GM18858 (cell line): ENCODE results near the gene NGRN.
"Not testable (repeated sequence)": the region's sequence is repeated elsewhere in the genome, so short reads cannot be mapped to it uniquely, and the experiment has no call there.

Experiments used
- ATAC-seq: cut with Tn5 transposase; IDR thresholded peaks from one replicate; pipeline ENCODE4 v1.9.1; 2021; ENCODE audit not compliant: unreplicated experiment

NGRN gene

GRCh38 chr15:90233387-90234095 lies 31.9 kb upstream of the NGRN start, which contains the start of gene CIB1:
CIB1 (minus strand) TSS chr15:90233941; CDS start chr15:90233885, 56 bp downstream.
- peak; percentile 77 for ATAC-seq

- peak; percentile 56 for ATAC-seq
Measured at GRCh38 chr15:90234096-90234988, 31.1 kb upstream of the NGRN start, which contains the start of gene GDPGP1. GDPGP1 (plus strand) TSS chr15:90234209; CDS start chr15:90240909, 6,700 bp downstream.

DNA sequence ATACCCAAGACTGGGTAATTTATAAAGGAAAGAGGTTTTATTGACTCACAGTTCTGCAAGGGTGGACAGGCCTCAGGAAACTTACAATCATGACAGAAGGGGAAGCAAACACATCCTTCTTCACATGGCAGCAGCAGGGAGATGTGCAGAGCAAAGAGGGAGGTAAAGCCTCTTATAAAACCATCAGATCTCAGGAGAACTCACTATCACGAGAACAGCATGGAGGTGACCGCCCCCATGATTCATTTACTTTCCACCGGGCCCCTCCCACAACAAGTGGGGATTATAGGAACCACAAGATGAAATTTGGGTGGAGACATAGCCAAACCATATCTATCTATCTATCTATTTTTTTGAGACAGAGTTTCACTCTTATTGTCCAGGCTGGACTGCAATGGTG lies 26.1 kb upstream of the NGRN start:
- ATAC-seq: no peak

DNA sequence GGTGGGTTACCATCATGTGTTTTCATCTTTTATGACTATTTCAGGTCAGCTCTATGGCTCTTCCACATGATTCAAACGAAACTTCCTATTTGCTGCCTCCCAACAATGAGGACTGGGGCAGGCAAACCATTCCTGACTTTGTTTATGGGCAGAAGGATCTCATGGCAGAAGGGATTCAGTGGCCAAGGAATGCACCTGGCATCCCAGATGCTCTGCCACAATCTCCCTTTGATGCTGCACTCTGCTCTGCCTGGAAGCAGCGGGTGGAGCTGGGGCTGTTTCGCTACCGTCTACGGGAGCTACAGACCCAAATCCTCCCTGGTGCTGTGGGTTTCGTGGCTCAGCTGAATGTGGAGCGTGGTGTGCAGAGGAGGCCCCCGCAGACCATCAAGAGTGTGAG lies 24.6 kb upstream of the NGRN start:
- no peak for ATAC-seq

DNA sequence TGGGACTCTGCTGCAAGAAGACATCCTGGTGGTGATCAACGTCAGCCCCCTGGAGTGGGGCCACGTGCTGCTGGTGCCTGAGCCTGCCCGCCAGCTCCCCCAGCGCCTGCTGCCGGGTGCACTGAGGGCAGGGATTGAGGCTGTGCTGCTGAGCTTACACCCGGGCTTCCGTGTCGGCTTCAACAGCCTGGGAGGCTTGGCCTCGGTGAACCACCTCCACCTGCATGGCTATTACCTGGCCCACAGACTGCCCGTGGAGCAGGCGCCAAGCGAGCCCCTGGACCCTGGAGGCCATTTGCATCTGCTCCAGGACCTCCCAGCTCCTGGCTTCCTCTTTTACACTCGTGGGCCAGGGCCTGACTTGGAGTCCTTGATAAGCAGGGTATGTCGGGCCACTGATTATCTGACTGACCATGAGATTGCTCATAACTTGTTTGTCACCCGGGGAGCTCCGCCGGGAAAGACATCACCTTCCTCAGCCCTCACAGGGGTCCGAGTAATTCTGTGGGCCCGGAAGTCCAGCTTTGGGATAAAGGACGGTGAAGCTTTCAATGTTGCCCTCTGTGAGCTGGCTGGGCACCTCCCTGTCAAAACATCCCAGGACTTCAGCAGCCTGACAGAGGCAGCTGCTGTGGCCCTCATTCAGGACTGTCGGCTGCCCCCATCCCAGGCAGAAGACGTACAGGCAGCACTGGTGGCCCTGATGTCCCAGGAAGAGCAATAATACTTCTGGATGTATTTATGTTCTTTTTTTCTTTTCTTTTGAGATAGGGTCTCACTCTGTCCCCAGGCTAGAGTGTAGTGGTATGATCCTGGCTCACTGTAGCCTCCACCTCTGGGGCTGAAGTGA lies 23.9 kb upstream of the NGRN start:
- ATAC-seq: no peak

- no peak for ATAC-seq
Measured at GRCh38 chr15:90243943-90244639, 21.4 kb upstream of the NGRN start.

DNA sequence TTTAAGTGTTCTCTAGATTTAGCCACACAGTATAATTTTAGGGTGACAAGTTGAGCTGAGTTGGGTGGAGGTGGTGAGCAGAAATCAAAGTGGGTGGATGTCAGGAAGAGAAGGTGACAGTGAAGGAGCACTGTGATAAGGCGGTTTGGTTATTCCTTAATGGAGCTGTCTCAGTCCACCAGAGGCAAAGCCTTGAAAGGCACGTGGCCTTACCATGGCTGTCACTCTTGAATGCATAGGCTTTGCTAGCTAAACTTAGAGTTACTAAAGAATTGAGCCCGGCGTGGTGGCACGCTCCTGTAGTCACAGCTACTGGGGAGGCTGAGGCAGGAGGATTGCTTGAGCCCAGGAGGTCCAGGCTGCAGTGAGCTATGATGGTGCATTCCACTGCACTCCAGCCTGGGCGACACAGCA lies 16.7 kb upstream of the NGRN start:
- no peak for ATAC-seq

DNA sequence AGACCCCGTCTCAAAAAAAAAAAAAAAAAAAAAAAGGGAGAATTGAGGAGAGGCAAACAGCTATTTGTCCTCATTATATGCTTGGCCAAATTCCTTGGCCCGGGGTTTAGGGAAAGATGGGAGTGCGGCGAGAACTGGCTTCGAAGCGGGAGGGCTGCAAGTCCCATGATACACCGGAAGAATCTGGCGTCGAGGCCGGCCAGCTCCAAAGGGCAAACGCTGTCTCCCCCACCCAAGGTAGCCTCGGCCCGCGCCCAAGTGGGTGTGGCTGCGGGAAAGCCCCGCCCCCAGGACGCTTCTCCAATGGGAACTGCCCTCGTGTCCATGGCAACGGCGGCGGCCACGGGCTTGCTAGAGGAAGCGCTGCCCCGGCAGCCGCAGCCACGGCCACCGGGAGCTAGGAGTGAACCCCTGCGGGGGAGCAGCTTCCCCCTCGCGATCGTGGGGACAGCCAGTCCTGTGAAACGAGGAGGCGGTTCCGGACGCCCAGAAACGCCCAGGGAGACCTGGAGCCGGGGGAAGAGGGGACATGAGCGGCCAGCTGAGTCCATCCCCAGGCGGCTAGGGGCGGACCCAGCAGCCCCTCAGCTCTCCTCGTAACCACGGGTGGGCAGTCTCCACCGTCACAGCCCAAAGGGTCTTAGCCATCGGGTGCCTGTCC lies 16.1 kb upstream of the NGRN start, which contains the start of gene TTLL13:
Gene TTLL13, plus strand, starts transcription at position 354 of the 661 bp plus-strand sequence. CDS start 1,075 bp downstream, outside the sequence.
- no peak for ATAC-seq

- ATAC-seq: no peak
Measured at GRCh38 chr15:90257776-90258175, 7.7 kb upstream of the NGRN start.

- peak; percentile 75 for ATAC-seq
Measured at GRCh38 chr15:90259524-90259923, 5.9 kb upstream of the NGRN start.

GRCh38 chr15:90260731-90261130 lies 4.7 kb upstream of the NGRN start:
- ATAC-seq: not testable (repeated sequence)

GRCh38 chr15:90261811-90262210 lies 3.7 kb upstream of the NGRN start:
- ATAC-seq: no peak

DNA sequence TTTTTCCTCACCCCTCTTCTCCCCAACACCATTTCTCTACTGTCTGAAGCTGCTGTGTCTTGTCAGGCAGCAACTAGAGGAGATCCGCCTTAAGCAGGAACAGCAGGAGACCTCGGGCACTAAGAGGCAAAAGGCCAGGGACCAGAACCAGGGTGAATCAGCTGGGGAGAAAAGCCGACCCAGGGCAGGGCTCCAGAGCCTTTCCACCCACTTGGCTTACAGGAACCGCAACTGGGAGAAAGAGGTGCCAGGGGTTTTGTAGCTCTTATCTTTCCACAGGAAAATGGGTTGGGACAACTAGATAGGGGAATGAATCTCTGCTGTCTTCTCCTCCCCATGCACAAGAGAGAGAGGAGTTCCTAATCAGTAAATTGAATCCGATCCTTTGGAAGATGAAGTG lies 3.0 kb upstream of the NGRN start:
- ATAC-seq: no peak

DNA sequence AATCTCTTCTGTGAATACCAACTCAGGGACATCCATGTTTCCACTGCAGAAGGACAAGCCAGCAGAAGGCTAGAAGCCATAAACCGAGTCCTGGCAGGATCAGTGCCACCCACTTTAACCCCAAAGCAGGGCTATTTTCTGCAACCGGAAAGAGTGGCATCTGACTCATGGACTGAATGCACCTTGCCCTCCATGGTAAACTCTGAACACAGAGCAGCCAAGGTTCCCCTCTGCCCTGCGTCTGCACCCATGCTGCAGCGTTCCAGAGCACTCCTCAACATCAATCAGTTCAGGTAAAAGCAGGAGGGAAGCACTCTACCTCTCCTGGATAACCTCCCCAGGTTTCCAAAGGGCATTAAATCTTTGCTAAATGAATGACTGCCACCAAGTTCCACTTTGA lies 801 bp upstream of the NGRN start:
- no peak for ATAC-seq

- no peak for ATAC-seq
Measured at GRCh38 chr15:90266061-90266431, 574 bp downstream of the NGRN start.

DNA sequence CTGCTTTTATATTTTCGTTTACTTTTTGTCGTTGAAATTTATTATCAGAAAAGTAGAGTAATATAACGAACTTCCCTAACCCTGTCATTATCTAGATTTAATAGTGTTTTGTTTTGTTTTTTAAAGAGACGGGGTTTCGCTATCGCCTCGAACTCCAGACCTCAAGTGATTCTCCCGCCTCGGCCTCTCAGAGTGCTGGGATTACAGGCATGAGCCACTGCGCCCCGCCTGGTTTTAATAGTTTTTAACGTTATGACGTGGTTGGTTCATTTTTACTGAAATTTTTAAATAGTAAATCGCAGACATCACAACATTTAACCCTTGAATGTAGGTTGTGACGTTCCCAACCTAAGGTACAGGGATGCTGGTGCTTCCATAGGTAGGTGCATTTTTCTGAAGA lies 1.0 kb downstream of the NGRN start:
- no peak for ATAC-seq

DNA sequence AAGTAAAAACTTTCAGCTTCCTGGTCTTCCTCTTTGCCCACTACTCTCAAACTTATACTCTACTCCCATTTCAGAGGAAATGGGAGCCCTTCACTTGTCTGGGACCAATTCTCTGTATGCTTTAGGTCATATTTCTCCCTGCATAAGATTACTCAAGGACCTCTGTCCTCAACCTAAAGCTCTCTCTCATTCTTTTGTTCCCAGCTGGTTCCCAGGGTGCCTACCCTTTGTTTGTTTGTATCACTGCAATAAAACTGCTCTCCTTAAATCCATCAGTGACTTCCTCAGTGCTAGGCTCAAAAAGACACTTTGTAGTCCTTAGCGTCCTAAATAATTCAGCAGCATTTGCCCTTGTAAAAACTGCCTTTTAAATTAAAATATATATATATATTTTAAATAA lies 2.9 kb downstream of the NGRN start:
- ATAC-seq: no peak

GRCh38 chr15:90270502-90271150 lies 5.2 kb downstream of the NGRN start:
- no peak for ATAC-seq

GRCh38 chr15:90271459-90272166 lies 6.1 kb downstream of the NGRN start:
- ATAC-seq: no peak
